DND-41 (cell line): ENCODE results near the gene MGME1.
A peak's percentile ranks its signal among the peaks of the same experiment; 100 is the strongest.

ENCODE experiments used
- ATAC-seq: fragments of 200-7000 bp; cut with Tn5 transposase; 3 replicates; pipeline ENCODE4 v1.9.1; 2021; ENCODE audit warnings: low read depth; ENCODE audit not compliant: insufficient read depth
- DNase-seq: peaks from one replicate; pipeline ENCODE4 v3.0.0-alpha.2; 2020
- H2AFZ ChIP-seq: 2 replicates; pipeline ENCODE4 v1.6.0; 2012; ENCODE audit warnings: low read depth, low read length
- H3K27ac ChIP-seq: 2 replicates; pipeline ENCODE4 v1.5.1; 2012; ENCODE audit warnings: low read length, inconsistent platforms
- H3K27me3 ChIP-seq: fragments of 200-600 bp; sonication (generic); 2 replicates; pipeline ENCODE4 v1.6.0; 2012; ENCODE audit warnings: low read length, mild to moderate bottlenecking, inconsistent platforms; ENCODE audit not compliant: insufficient read depth, poor library complexity
- H3K36me3 ChIP-seq: 2 replicates; pipeline ENCODE4 v1.5.1; 2012; ENCODE audit warnings: low read length, inconsistent platforms; ENCODE audit not compliant: insufficient read depth
- H3K4me1 ChIP-seq: 2 replicates; pipeline ENCODE4 v1.5.1; 2012; ENCODE audit warnings: mild to moderate bottlenecking, low read length; ENCODE audit not compliant: insufficient read depth
- H3K4me2 ChIP-seq: 2 replicates; pipeline ENCODE4 v1.6.0; 2012; ENCODE audit warnings: mild to moderate bottlenecking, moderate library complexity, low read length, inconsistent platforms; ENCODE audit not compliant: insufficient read depth
- H3K4me3 ChIP-seq, 2 experiments: fragments of 200-600 bp in 1 of 2; shearing (Covaris generic) in 1 of 2; 2 replicates each; pipeline ENCODE4 v1.5.1; 2012 to 2016; ENCODE audit warnings: inconsistent platforms in 2 of 2, low read length in 2 of 2, mild to moderate bottlenecking in 2 of 2, low read depth in 1 of 2, moderate library complexity in 1 of 2
- H3K79me2 ChIP-seq: 2 replicates; pipeline ENCODE4 v1.6.0; 2012; ENCODE audit warnings: low read length, inconsistent platforms; ENCODE audit not compliant: insufficient read depth
- H3K9ac ChIP-seq: 2 replicates; pipeline ENCODE4 v1.6.0; 2012; ENCODE audit warnings: low read depth, mild to moderate bottlenecking, inconsistent platforms, low read length, moderate library complexity
- H3K9me3 ChIP-seq: 2 replicates; pipeline ENCODE4 v1.5.1; 2012; ENCODE audit warnings: low read length, moderate library complexity, mild to moderate bottlenecking, inconsistent platforms; ENCODE audit not compliant: insufficient read depth, severe bottlenecking
- H4K20me1 ChIP-seq: 2 replicates; pipeline ENCODE4 v1.6.0; 2012; ENCODE audit warnings: low read length; ENCODE audit not compliant: insufficient read depth
- CTCF ChIP-seq: IDR thresholded peaks from 2 replicates; pipeline ENCODE4 v1.5.1; 2012; ENCODE audit warnings: borderline replicate concordance, low read length, moderate library complexity, mild to moderate bottlenecking; ENCODE audit not compliant: poor library complexity, severe bottlenecking; ENCODE audit errors: extremely low read depth
- EZH2 ChIP-seq: IDR thresholded peaks from 3 replicates; pipeline ENCODE4 v1.6.1; 2012; ENCODE audit warnings: borderline replicate concordance, low read depth, mild to moderate bottlenecking, moderate library complexity, low read length, inconsistent platforms; ENCODE audit not compliant: severe bottlenecking

MGME1 gene

GRCh38 chr20:17985388-17986018 is 16.7 kb downstream of the MGME1 start:
- Histone ChIP-seq H2AFZ (no peak overlapping the region), H3K79me2 (peaks cover 79% of the 10 kb centered on the region), H3K4me3 (no peak overlapping the region), H4K20me1 (peaks cover 29% of the 10 kb centered on the region), H3K4me1 (no peaks in the 10 kb centered on the region; the same call in 1 of the 2 replicates), H3K27ac (no peak overlapping the region), H3K36me3 (peaks cover 89% of the 10 kb centered on the region), H3K4me2 (no peak overlapping the region), H3K27me3 (no peaks in the 10 kb centered on the region), H3K9me3 (no peaks in the 10 kb centered on the region), H3K9ac (no peak overlapping the region)
- ATAC-seq: no peak
- DNase-seq: no peak
- no peak for TF ChIP-seq EZH2
- TF ChIP-seq CTCF: no peak

DNA sequence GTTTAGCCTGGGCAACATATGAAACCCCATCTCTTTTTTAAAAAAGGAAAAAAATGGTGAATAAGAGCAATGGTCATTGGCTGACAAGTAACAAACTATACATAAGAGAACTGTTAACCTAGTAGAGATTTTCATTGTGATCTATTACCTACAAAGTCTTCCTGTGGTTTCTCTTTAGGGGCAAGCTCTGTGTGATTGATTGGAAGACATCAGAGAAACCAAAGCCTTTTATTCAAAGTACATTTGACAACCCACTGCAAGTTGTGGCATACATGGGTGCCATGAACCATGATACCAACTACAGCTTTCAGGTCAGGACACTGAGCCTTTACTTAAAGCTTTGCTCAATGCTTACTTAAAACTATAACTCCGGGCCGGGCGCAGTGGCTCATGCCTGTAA is 19.2 kb downstream of the MGME1 start:
- Histone ChIP-seq H4K20me1 (peaks cover 24% of the 10 kb centered on the region), H2AFZ (no peak overlapping the region), H3K36me3 (peaks cover 78% of the 10 kb centered on the region), H3K4me3 (no peak overlapping the region), H3K4me2 (no peak overlapping the region), H3K9ac (no peak overlapping the region), H3K4me1 (no peaks in the 10 kb centered on the region), H3K9me3 (no peaks in the 10 kb centered on the region), H3K79me2 (peaks cover 55% of the 10 kb centered on the region), H3K27ac (no peak overlapping the region), H3K27me3 (no peaks in the 10 kb centered on the region)
- TF ChIP-seq CTCF (no peak), EZH2 (no peak)
- DNase-seq (no peak), ATAC-seq (peak; percentile 74)

DNA sequence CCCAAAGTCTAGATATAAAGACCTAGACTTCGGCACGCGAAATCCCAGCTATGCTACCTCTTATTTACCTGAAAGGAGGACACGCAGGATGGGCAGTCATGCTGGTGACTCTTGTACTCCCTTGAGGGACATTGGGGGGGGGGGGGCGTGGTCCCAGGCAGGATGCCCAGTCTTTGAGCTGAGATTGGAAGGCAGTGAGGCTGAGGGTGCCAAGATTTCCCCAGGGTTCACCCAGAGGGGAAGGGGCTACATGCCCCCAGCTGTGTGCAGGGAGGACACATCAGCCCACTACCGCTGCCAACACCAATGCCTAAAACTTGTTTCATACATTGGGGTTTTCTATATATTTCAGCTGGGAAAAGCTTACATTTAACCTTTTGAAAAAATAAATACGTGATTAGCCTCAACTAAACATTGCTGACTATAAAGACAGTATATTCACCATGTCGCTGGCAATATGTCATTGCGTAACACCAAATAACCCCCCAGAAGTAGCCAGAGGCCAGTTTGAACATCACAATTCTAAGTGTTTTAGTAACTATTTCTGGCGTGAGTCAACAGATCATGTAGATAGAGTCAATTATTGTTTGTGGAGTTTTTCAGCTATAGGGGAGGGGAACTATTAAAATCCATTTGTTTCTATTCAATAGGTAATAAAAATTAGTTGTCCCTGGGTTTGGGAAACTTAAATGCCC is 21.6 kb downstream of the MGME1 start:
- Histone ChIP-seq H2AFZ (no peak overlapping the region), H4K20me1 (peaks cover 16% of the 10 kb centered on the region), H3K4me1 (no peaks in the 10 kb centered on the region), H3K27me3 (no peaks in the 10 kb centered on the region), H3K79me2 (peaks cover 33% of the 10 kb centered on the region), H3K4me3 (no peak overlapping the region), H3K9me3 (no peaks in the 10 kb centered on the region), H3K4me2 (no peak overlapping the region), H3K36me3 (peaks cover 60% of the 10 kb centered on the region), H3K9ac (no peak overlapping the region), H3K27ac (no peak overlapping the region)
- ATAC-seq (no peak), DNase-seq (no peak)
- no peak for TF ChIP-seq CTCF
- no peak for TF ChIP-seq EZH2
